Right forelimb (tissue), 1 donor: Measurements from ENCODE around the gene FLVCR2.

Experiments
- DNase-seq: peaks from one replicate; pipeline ENCODE4 v3.0.0-alpha.2; 2018

Gene FLVCR2

GRCh38 chr14:75634848-75635247 lies 56.4 kb downstream of the FLVCR2 start:
- no peak for DNase-seq

GRCh38 chr14:75636100-75636692 lies 57.8 kb downstream of the FLVCR2 start:
- peak; percentile 51 for DNase-seq

- no peak for DNase-seq
Observed at GRCh38 chr14:75640876-75641275, 62.5 kb downstream of the FLVCR2 start.

GRCh38 chr14:75643985-75644384 lies 65.6 kb downstream of the FLVCR2 start:
- no peak for DNase-seq

- no peak for DNase-seq
Observed at GRCh38 chr14:75645056-75645455, 66.6 kb downstream of the FLVCR2 start.

- no peak for DNase-seq
Observed at GRCh38 chr14:75646762-75647161, 68.3 kb downstream of the FLVCR2 start.

- no peak for DNase-seq
Observed at GRCh38 chr14:75647640-75648039, 69.2 kb downstream of the FLVCR2 start.

GRCh38 chr14:75648066-75648838 lies 69.8 kb downstream of the FLVCR2 start:
- DNase-seq, result peak; percentile 56

GRCh38 chr14:75649337-75649736 lies 70.9 kb downstream of the FLVCR2 start:
- DNase-seq, result no peak

GRCh38 chr14:75649773-75650172 lies 71.4 kb downstream of the FLVCR2 start:
- DNase-seq, result no peak

- no peak for DNase-seq
Observed at GRCh38 chr14:75650253-75651058, 72.0 kb downstream of the FLVCR2 start.

- DNase-seq, result no peak
Observed at GRCh38 chr14:75653563-75653962, 75.1 kb downstream of the FLVCR2 start.

- peak; percentile 87 for DNase-seq
Observed at GRCh38 chr14:75654127-75654732, 75.8 kb downstream of the FLVCR2 start.

GRCh38 chr14:75655235-75655634 lies 76.8 kb downstream of the FLVCR2 start:
- DNase-seq, result no peak

- no peak for DNase-seq
Observed at GRCh38 chr14:75657331-75657730, 78.9 kb downstream of the FLVCR2 start.

- no peak for DNase-seq
Observed at GRCh38 chr14:75658957-75659356, 80.5 kb downstream of the FLVCR2 start.

GRCh38 chr14:75660238-75660629 lies 81.8 kb downstream of the FLVCR2 start:
- no peak for DNase-seq

- peak; percentile 98 for DNase-seq
Observed at GRCh38 chr14:75660630-75661498, 82.4 kb downstream of the FLVCR2 start, which contains the start of the genes ERG28 and TTLL5. Gene ERG28, minus strand, starts transcription at chr14:75660876. Its CDS starts 3,374 bp downstream, at chr14:75657502. Gene TTLL5, plus strand, starts transcription at chr14:75661246. Its CDS starts 1,904 bp downstream, at chr14:75663150.

GRCh38 chr14:75661499-75661814 lies 83.0 kb downstream of the FLVCR2 start:
- DNase-seq, result no peak

- no peak for DNase-seq
Observed at GRCh38 chr14:75662966-75663365, 84.5 kb downstream of the FLVCR2 start.

GRCh38 chr14:75667099-75667765 lies 88.8 kb downstream of the FLVCR2 start:
- DNase-seq, result no peak
